ENCODE measurements around the gene PKD1L1.
A peak's percentile ranks its signal among the peaks of the same experiment; 100 is the strongest.
"Not testable (repeated sequence)": the region's sequence is repeated elsewhere in the genome, so short reads cannot be mapped to it uniquely, and the experiment has no call there.

PKD1L1 gene

GRCh38 chr7:47956220-47956619 lies 8.0 kb upstream of the PKD1L1 start:
- no peak for DNase-seq (ENCODE audit: low spot score)

- no peak for DNase-seq (ENCODE audit: low spot score)
Observed at GRCh38 chr7:47954231-47954911, 6.1 kb upstream of the PKD1L1 start.

- DNase-seq (ENCODE audit: low spot score), result no peak
Observed at GRCh38 chr7:47953822-47954221, 5.6 kb upstream of the PKD1L1 start.

- no peak for DNase-seq (ENCODE audit: low spot score)
Observed at GRCh38 chr7:47952224-47952623, 4.0 kb upstream of the PKD1L1 start.

DNA sequence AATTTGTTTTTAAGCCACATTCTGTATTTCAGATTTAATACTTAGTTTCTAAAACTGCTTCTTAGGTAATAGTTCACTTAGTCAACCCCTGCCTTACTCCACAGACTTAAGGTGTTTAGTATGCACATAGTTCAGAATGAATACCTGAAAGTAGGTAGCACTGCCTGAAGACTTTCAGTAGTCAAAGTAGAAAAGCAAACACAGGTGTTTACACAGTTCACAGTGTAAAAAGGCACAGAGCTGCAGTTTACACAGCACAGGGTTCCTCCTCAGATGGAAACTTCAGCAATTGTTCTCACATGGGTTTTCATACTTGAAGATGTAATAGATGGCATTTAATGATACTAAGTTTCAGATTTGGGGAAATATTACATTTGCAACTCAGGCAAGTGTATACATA lies 3.1 kb upstream of the PKD1L1 start:
- no peak for DNase-seq (ENCODE audit: low spot score)

GRCh38 chr7:47950714-47951113 lies 2.4 kb upstream of the PKD1L1 start:
- DNase-seq (ENCODE audit: low spot score), result no peak

DNA sequence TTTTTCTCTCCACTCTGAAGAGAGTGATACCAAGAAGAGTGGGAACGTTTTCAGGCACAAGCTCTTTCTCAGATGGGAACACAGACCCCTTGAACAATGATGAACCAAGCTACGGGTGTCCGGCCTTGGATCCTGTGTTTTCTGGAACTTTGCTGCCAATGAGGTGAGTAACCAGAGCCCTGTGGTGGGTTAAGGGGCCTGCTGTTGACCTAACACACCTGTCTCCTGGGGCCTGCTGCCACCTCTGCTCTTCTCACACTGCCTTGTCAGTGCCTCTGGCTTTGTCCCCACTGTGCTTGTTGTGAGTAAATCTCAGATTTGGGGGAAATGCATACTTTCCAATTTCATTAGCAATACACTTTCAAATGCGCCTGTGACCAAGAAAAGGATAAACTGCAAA lies 1.4 kb upstream of the PKD1L1 start:
- no peak for DNase-seq (ENCODE audit: low spot score)

DNA sequence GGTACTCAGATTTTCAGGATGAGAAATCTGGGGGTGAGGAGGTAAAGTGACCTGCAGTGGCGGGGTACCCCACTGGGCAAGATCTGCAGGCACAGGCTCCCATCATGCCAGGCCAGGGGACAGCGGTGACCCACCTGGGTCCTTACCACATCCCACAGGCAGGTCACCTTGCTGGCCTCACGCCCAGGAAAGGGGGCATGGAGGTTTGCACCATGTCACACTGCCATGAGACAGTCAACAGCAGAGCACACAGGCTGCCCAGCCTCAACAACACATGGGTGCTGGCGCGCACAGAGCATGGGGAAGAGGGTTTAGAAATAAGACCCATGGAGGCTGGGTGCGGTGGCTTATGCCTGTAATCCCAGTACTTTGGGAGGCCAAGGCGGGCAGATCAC lies 914 bp downstream of the PKD1L1 start:
- DNase-seq (ENCODE audit: low spot score), result no peak

- DNase-seq (ENCODE audit: low spot score), result no peak
Observed at GRCh38 chr7:47946581-47947354, 1.5 kb downstream of the PKD1L1 start.

DNA sequence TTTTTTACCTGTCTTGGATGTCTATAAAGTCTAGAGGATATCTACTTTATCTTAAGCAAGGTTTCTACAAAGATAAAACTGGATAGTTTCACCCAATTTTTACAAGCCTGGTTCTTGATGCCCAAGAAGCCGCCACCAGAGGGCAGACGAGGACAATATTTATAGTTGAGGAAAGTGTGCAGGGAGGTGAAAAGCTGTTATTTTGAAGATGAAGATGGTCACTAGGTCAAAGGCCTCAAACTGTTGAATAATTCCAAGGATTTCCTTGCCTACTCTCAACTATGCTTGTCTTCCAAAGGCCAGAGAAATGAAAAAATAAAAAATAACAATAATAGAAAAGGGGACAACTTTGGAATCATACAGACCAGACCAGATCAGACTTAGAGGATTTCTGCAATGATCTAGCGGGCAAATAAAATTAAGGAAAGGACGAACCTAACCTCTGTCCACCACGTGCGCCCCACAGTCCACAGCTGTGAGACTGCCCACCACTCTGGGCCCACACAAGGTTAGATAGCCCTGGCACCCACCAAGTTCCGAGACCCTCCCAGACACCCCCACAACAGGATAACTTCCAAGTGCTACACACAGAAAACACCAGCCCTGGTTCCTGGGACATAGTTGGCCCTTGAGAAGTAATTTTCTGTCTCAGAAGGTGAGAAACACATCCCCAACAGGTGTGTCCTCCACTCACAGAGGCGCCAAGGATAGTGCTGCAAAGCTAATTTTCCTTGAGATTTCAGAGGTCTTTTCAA lies 2.8 kb downstream of the PKD1L1 start:
- peak; percentile 68 for DNase-seq (ENCODE audit: low spot score)

DNA sequence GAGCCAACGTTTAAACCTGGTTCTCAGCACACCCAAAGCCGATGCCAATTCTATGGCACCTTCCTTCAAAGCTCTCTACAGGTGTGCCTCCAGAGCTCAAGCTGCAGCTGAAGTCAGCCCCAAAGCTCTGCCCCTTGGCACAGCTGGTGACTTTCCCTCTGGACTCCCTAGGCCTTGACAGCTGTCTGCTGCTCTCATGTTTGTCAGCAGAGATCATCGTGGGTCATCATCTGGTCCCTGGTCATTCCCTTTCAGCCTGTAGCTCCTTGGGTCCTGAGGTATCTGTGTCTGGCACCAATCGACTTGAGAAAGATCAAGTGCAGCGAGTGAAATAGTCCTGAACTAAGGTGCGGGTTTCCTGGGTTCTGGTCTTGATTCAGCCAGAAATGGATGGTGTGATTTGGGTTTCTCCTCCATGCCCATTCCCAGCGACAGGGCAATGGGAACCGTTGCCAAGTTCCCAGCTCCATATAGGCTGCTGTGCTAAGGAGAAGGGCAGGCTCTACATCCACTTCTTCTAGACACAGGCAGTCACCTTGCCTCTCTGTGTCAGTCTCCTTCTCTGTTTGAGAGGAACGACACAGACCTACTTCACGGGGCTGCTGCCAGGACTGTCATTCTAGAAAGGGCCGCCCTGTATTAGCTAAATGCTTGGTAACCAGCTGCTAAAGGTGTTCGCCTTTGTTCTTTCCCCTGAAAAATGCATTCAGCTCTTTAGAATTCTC lies 3.6 kb downstream of the PKD1L1 start:
- no peak for DNase-seq (ENCODE audit: low spot score)

DNA sequence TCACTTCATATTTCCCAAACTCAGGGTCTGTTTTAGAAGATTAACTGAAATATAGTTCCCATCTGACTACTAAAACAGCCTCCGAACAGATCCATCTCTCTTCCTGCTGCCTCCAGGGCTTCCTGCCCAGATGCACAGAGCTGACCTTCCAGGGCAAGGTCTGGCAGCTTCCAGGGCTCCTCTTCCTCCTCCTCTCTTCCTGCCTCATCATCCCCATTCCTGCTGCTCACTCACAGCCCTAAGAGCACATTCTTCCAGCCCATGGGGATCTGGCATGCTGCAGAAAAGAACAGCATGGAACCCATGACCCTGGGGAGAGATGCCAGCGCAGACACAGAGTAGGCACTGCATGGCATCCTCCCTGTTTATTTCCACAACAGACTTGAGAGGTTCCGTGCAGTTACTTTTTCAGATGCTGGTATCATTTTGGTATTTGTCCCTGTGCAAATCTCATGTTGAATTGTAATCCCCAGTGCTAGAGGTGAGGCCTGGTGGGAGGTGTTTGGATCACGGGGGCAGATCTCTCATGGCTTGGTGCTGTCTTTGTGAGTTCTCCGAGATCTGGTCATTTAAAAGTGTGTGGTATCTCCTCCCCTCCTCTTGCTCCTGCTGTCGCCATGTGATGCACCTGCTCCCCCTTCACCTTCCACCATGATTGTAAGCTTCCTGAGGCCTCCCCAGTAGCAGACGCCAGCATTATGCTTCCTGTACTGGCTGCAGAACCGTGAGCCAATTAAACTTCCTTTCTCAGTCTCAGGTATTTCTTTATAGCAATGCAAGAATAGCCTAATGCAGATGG lies 4.4 kb downstream of the PKD1L1 start:
- peak; percentile 22 for DNase-seq (ENCODE audit: low spot score)

DNA sequence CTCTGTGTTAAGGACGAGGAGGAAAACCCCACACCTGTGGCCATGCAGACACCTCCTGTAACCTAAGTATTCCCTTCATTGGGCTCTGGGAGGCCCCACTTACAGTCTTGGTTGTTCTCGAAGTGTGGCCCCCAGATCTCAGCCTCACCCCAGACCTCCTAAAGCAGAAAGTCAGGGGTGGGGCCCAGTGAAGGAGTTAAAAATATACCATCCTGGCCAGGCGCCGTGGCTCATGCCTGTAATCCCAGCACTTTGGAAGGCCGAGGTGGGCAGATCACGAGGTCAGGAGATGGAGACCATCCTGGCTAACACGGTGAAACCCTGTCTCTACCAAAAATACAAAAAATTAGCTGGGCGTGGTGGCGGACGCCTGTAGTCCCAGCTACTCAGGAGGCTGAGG lies 5.6 kb downstream of the PKD1L1 start:
- not testable (repeated sequence) for DNase-seq (ENCODE audit: low spot score)

DNA sequence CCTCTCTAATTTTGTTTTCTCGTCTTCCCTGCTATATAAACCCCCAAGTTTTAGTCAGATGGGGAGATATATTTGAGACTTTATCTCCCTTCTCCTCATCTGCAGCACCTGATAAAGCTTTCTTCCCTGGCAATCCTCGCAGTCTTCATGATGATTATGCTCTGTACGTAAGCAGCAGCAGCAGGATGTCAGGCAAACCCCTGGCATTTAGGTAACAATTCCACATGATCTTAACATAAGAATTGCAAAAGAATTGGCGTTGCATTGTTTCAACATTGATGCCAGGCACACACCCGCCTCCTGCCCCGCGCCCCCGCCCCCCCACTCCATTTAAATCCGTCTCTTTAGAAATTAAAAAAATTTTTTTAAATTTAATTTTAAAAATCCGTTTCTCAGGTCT lies 6.1 kb downstream of the PKD1L1 start:
- DNase-seq (ENCODE audit: low spot score), result no peak

GRCh38 chr7:47941136-47941844 lies 7.0 kb downstream of the PKD1L1 start:
- no peak for DNase-seq (ENCODE audit: low spot score)

DNA sequence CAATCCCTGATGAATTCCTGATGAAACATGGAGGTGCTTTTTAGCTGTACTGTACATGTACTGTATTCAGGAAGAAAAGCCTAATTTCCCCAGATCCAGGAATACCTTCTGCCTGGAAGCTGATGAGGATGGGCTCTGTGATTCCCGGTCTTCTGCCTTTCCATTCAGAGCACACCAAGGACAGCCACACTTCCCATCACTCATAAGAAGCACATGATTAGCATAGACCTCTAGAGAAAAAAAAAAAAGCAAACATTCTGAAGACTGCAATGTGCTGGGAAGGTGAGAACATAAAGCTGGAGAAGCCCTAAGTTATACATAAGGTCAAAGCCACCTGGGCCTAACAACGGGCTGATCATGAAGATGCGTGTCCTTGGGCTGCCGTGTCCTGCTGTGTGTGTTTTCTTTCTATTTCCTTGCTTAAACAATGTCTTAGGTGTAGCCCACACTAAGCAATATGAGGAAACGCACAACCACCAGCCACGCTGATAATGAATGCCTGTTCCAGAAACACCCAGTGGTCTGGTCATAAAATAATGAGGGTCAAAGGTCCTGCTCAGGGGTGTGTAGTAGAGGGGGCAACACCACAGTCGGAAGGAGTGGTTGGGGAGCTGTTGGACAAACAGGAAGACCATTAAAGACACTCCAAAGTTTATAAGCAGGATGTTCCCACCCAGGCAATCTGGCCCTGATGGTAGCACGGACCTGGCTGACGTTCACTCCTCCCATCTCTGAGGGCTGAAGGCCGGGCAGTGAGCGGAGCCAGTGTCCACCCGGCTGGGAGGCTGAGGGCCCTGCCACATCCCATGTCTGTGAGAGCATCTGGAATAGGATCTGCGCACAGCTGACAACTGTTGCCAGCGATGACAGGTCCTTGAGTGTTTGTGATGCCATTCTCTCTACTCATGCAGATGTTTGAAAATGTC lies 7.9 kb downstream of the PKD1L1 start:
- no peak for DNase-seq (ENCODE audit: low spot score)

- no peak for DNase-seq (ENCODE audit: low spot score)
Observed at GRCh38 chr7:47939425-47940036, 8.7 kb downstream of the PKD1L1 start.

DNA sequence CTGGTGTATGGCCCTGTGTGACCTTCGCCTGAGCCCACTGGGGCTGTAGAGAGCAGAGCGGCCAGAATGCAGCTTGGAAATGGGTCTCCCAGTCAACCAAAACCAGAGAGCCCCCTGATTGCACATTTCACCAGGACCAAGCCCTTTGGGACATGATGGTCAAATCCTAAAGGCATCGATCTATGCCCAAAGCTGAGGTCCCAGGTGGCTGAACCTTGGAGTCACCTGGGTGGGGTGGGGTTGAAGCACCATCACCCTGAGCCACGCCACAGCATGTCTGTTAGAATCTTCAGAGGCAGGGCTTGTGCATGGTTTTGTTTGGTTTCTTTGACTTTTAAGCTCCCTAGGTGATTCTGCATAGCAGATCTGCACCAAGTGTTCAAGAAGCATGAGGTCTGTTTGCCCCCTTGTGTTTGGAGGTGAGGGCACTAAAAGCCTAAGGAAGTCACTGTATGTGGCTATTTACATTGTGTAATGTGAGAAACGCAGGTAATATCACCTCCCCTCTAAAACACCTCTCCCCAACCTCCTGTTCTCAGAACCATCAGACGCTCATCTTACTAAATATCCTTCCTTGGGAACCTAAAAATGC lies 9.6 kb downstream of the PKD1L1 start:
- DNase-seq (ENCODE audit: low spot score), result no peak
